Activated CD4-positive, alpha-beta T cell treated with anti-CD3 and anti-CD28 coated beads for 36 hours (primary cell): ENCODE results near the gene FAM20C. TPM values are rescaled to one million over a fixed set of nuclear protein-coding genes. Genes with fewer than 3 reads are reported as not detected.

Experiments
- total RNA-seq, 2 experiments: library from RNA; stranded (reverse); gene quantifications; one replicate each; pipeline ENCODE4 v1.2.3, GENCODE V29; 2021

The FAM20C gene
- total RNA-seq, 2 experiments from 2014 or later: 0.21 to 0.59 TPM

Other genes starting within 250 kb of the FAM20C start
- gene FOXL3, start 97.6 kb downstream of the FAM20C start, total RNA-seq: not detected